Activated CD4-positive, alpha-beta T cell treated with anti-CD3 and anti-CD28 coated beads for 24 hours (primary cell): ENCODE measurements around the gene MAFB.

Source experiments
- DNase-seq, 2 donors: peaks; one replicate each; pipeline ENCODE4 v3.0.0-alpha.2; 2020; ENCODE audit warnings: low read depth in 2 of 2

MAFB gene

GRCh38 chr20:40659567-40659966, 29.5 kb downstream of the MAFB start:
- DNase-seq = no peak

GRCh38 chr20:40658509-40658908, 30.5 kb downstream of the MAFB start:
- DNase-seq = no peak

- DNase-seq = no peak
Measured at GRCh38 chr20:40657526-40657925, 31.5 kb downstream of the MAFB start.

GRCh38 chr20:40655451-40655850, 33.6 kb downstream of the MAFB start:
- no peak for DNase-seq

- no peak for DNase-seq
Measured at GRCh38 chr20:40654876-40655275, 34.2 kb downstream of the MAFB start.

- no peak for DNase-seq
Measured at GRCh38 chr20:40652441-40652987, 36.5 kb downstream of the MAFB start.

- no peak for DNase-seq
Measured at GRCh38 chr20:40651151-40651550, 37.9 kb downstream of the MAFB start.

GRCh38 chr20:40650707-40651106, 38.3 kb downstream of the MAFB start:
- DNase-seq = no peak

GRCh38 chr20:40648210-40649072, 40.6 kb downstream of the MAFB start:
- DNase-seq = no peak

GRCh38 chr20:40646813-40647212, 42.2 kb downstream of the MAFB start:
- no peak for DNase-seq

GRCh38 chr20:40646361-40646760, 42.7 kb downstream of the MAFB start:
- no peak for DNase-seq

GRCh38 chr20:40644863-40645262, 44.2 kb downstream of the MAFB start:
- DNase-seq = no peak

- no peak for DNase-seq
Measured at GRCh38 chr20:40643891-40644290, 45.1 kb downstream of the MAFB start.

GRCh38 chr20:40641809-40642208, 47.2 kb downstream of the MAFB start:
- DNase-seq = no peak

- no peak for DNase-seq
Measured at GRCh38 chr20:40641202-40641601, 47.8 kb downstream of the MAFB start.

- DNase-seq = no peak
Measured at GRCh38 chr20:40640667-40641066, 48.4 kb downstream of the MAFB start.

- DNase-seq = no peak
Measured at GRCh38 chr20:40639676-40640355, 49.2 kb downstream of the MAFB start.

GRCh38 chr20:40639132-40639531, 49.9 kb downstream of the MAFB start:
- no peak for DNase-seq

GRCh38 chr20:40638414-40638813, 50.6 kb downstream of the MAFB start:
- DNase-seq = no peak

- no peak for DNase-seq
Measured at GRCh38 chr20:40637176-40637575, 51.9 kb downstream of the MAFB start.

GRCh38 chr20:40636486-40636885, 52.5 kb downstream of the MAFB start:
- no peak for DNase-seq

- no peak for DNase-seq
Measured at GRCh38 chr20:40635971-40636370, 53.1 kb downstream of the MAFB start.
